K562 (cell line): ENCODE measurements around the gene PRELID1. TPM values are rescaled to one million over a fixed set of nuclear protein-coding genes. Genes with fewer than 3 reads are reported as not detected.

Experiments used
- ATAC-seq: fragments of 200-7000 bp; cut with Tn5 transposase; 3 replicates; pipeline ENCODE4 v1.9.1; 2020; ENCODE audit warnings: moderate library complexity
- BruUV-seq: library from RNA; stranded (reverse); fragments of 400-500 nt; replicated peaks from 2 replicates; lab custom pipeline; 2021; lab: Mats Ljungman, UMichigan
- CTCF ChIA-PET: fragments of 300-600 bp; formaldehyde crosslinking; extraction: SDS; loops from one replicate; lab custom pipeline; 2021; ENCODE audit warnings: low intra/inter-chr PET ratio; lab: Yijun Ruan, JAX
- POLR2A ChIA-PET: fragments of 300-600, 350-650 bp; sonication (Branson Sonifier 250); formaldehyde crosslinking; extraction: SDS; loops from one replicate; lab custom pipeline; 2021; ENCODE audit warnings: antibody characterized with exemption, inconsistent platforms; lab: Yijun Ruan, JAX
- DNase-seq, 4 experiments: peaks; one replicate each; pipeline versions ENCODE4 v3.0.0 to v3.0.0-alpha.2; 2011 to 2018; ENCODE audit warnings: low spot score in 3 of 4, mixed read lengths in 3 of 4; ENCODE audit errors: extremely low read depth in 1 of 4
- FAIRE-seq: peaks from 2 replicates; lab custom pipeline; 2011; peaks lifted over from hg19 to GRCh38; lab: Jason Lieb, UNC
- H2AFZ ChIP-seq: 2 replicates; pipeline ENCODE4 v1.6.0; 2011; ENCODE audit warnings: low read depth, low read length, control low read depth, inconsistent platforms
- H3K27ac ChIP-seq: fragments of 200-600 bp; 3 replicates; pipeline ENCODE4 v1.8.0; 2011; ENCODE audit warnings: low read depth, mild to moderate bottlenecking, control low read depth, inconsistent platforms, low read length, moderate library complexity, mixed read lengths; ENCODE audit errors: extremely low read depth
- H3K27me3 ChIP-seq, 2 experiments: fragments of 300-600 bp in 1 of 2; 2 replicates in 1 of 2; 3 replicates in 1 of 2; pipeline versions ENCODE4 v1.6.0 to v1.8.0; 2011; ENCODE audit warnings: inconsistent platforms in 2 of 2, low read length in 2 of 2, mild to moderate bottlenecking in 1 of 2, mixed read lengths in 1 of 2, moderate library complexity in 1 of 2; ENCODE audit not compliant: control insufficient read depth in 2 of 2, insufficient read depth in 2 of 2
- H3K36me3 ChIP-seq: fragments of 300-600 bp; 3 replicates; pipeline ENCODE4 v1.8.0; 2011; ENCODE audit warnings: mild to moderate bottlenecking, low read length, inconsistent platforms; ENCODE audit not compliant: control insufficient read depth, insufficient read depth
- H3K4me1 ChIP-seq, 2 experiments: fragments of 200-600 bp in 1 of 2; replicated peaks in 1 of 2; 2 replicates in 1 of 2; 3 replicates in 1 of 2; pipeline versions ENCODE4 v1.5.1 to v1.8.0; 2011; ENCODE audit warnings: inconsistent platforms in 2 of 2, low read length in 2 of 2, mild to moderate bottlenecking in 1 of 2, mixed read lengths in 1 of 2, moderate library complexity in 1 of 2; ENCODE audit not compliant: control insufficient read depth in 2 of 2, insufficient read depth in 2 of 2
- H3K4me2 ChIP-seq: 2 replicates; pipeline ENCODE4 v1.6.1; 2011; ENCODE audit warnings: low read length, control low read depth, inconsistent platforms, mixed read lengths; ENCODE audit not compliant: insufficient read depth
- H3K4me3 ChIP-seq: fragments of 200-600 bp; sonication (generic), shearing (Covaris generic); 2 replicates; pipeline ENCODE4 v1.5.1; 2016; ENCODE audit warnings: control low read depth, inconsistent platforms
- H3K79me2 ChIP-seq: fragments of 200-600 bp; 3 replicates; pipeline ENCODE4 v1.8.0; 2011; ENCODE audit warnings: low read length, inconsistent platforms; ENCODE audit not compliant: control insufficient read depth, insufficient read depth
- H3K9ac ChIP-seq, 2 experiments: 2 replicates each; pipeline versions ENCODE4 v1.6.0 to v1.6.1; 2011; ENCODE audit warnings: low read depth in 2 of 2, low read length in 2 of 2, control low read depth in 1 of 2, inconsistent platforms in 1 of 2, mild to moderate bottlenecking in 1 of 2, mixed read lengths in 1 of 2; ENCODE audit not compliant: insufficient read depth in 1 of 2
- H3K9me1 ChIP-seq: one replicate; pipeline ENCODE4 v1.6.0; 2011; ENCODE audit warnings: inconsistent platforms, mild to moderate bottlenecking, low read length, moderate library complexity; ENCODE audit not compliant: control insufficient read depth, insufficient read depth
- H3K9me3 ChIP-seq: replicated peaks from 2 replicates; pipeline ENCODE4 v1.5.1; 2011; ENCODE audit warnings: low read depth, low read length, inconsistent platforms; ENCODE audit not compliant: control insufficient read depth, insufficient read depth
- H4K20me1 ChIP-seq: replicated peaks from 2 replicates; pipeline ENCODE4 v1.6.1; 2011; ENCODE audit warnings: low read length, inconsistent platforms, mixed read lengths; ENCODE audit not compliant: control insufficient read depth, insufficient read depth
- ILK ChIP-seq: fragments of 450-650 bp; IDR thresholded peaks from 2 replicates; pipeline ENCODE4 v1.6.1; 2016; ENCODE audit warnings: missing genetic modification characterization, low read depth, mild to moderate bottlenecking, missing compliant biosample characterization, moderate library complexity, borderline replicate concordance
- JUND ChIP-seq, 2 experiments: IDR thresholded peaks; 2 replicates in 1 of 2; 3 replicates in 1 of 2; pipeline ENCODE4 v1.6.1; 2011; ENCODE audit warnings: borderline replicate concordance in 2 of 2, low read depth in 2 of 2, low read length in 2 of 2, improper control_type of control experiment in 1 of 2, missing biosample characterization in 1 of 2, missing genetic modification characterization in 1 of 2, missing genetic modification reagents in 1 of 2
- STAT6 ChIP-seq: sonication (generic); formaldehyde crosslinking; IDR thresholded peaks from 2 replicates; pipeline ENCODE4 v1.8.1; 2023; ENCODE audit warnings: mild to moderate bottlenecking, missing genetic modification reagents
- TAF9B ChIP-seq: fragments of 450-650 bp; IDR thresholded peaks from 2 replicates; pipeline ENCODE4 v1.6.1; 2018; ENCODE audit warnings: mild to moderate bottlenecking; ENCODE audit not compliant: partially characterized antibody
- ZNF165 ChIP-seq: fragments of 250-450 bp; sonication (Bioruptor Pico); IDR thresholded peaks from 2 replicates; pipeline ENCODE4 v1.4.0; 2020; ENCODE audit warnings: borderline replicate concordance
- ZNF408 ChIP-seq: fragments of 250-450 bp; sonication (Bioruptor Pico); IDR thresholded peaks from 2 replicates; pipeline ENCODE4 v1.4.0; 2020; ENCODE audit warnings: low read depth, mild to moderate bottlenecking, moderate library complexity
- WGBS: fragments of 100-300 bp; shearing (Covaris generic); methylation state at CpG from one replicate; pipeline ENCODE4 v1.1.6; 2016; ENCODE audit warnings: low coverage, mixed read lengths; ENCODE audit not compliant: insufficient coverage; ENCODE audit errors: missing lambda C conversion rate; 5-methylcytosine and 5-hydroxymethylcytosine counted together
- in situ Hi-C: fragments of 300-500 bp; cut with MboI; formaldehyde crosslinking; loops from 4 replicates; pipeline ENCODE4 v1.15.0; 2018; ENCODE audit warnings: inconsistent platforms, mixed read lengths
- intact Hi-C: fragments of 100-400 bp; cut with micrococcal nuclease; formaldehyde crosslinking; loops from 2 replicates; pipeline ENCODE4 v1.14.2; 2022
- polyA plus RNA-seq, 8 experiments: library from polyadenylated mRNA; depleted of rRNA in 4 of 8; stranded (reverse) in 5 of 8; unstranded in 3 of 8; fragments of >200 nt; fragmentation: Nextera tagmentation in 2 of 8; fragmentation: Illumina TruSeq in 1 of 8; extraction: Ambion mirVana in 2 of 8; extraction: Trizol in 1 of 8; gene quantifications; 2 replicates each; pipeline versions ENCODE4 v1.2.1 to v1.2.3, GENCODE V29; 2011 to 2014; ENCODE audit warnings: inconsistent platforms in 1 of 8, missing spikeins in 1 of 8
- total RNA-seq, 7 experiments: library from RNA; depleted of rRNA in 6 of 7; stranded (reverse); fragments of >200 nt in 6 of 7; fragmentation: Illumina TruSeq in 2 of 7; extraction: Trizol in 2 of 7; gene quantifications; 2 replicates each; pipeline versions ENCODE4 v1.2.1 to v1.2.3, GENCODE V29; 2011 to 2021; ENCODE audit warnings: low replicate concordance in 1 of 7
- TF ChIP-seq, protein P1 (sequence below): fragments of 450-650 bp; IDR thresholded peaks from 2 replicates; pipeline ENCODE4 v1.6.1; 2016; ENCODE audit warnings: mild to moderate bottlenecking, moderate library complexity

PRELID1 gene
- total and polyA plus RNA-seq, 9 of the 15 experiments (the other 6 are each of a cell fraction or from before 2014, with no cell fraction given): 40.1 to 484 (median 340) TPM

- BruUV-seq: no TSS peak
- FAIRE-seq (no peak), ATAC-seq (no peak), DNase-seq (no peak)
- Histone ChIP-seq H3K79me2 (peaks cover 75% of the 10 kb centered on the region), H3K36me3 (peaks cover 68% of the 10 kb centered on the region), H4K20me1 (no peaks in the 10 kb centered on the region), H3K4me3 (no peak overlapping the region), H3K9ac (no peak overlapping the region), H3K9me3 (no peaks in the 10 kb centered on the region), H3K27me3 (no peaks in the 10 kb centered on the region), H3K4me2 (no peak overlapping the region), H3K9me1 (no peaks in the 10 kb centered on the region), H3K4me1 (peaks cover 9 to 10% of the 10 kb centered on the region in 2 experiments; a peak in 4 of 5 replicates), H2AFZ (no peak overlapping the region), H3K27ac (no peak overlapping the region)
- CTCF ChIA-PET: no interaction called here
- intact Hi-C loops: no loop called here
- in situ Hi-C loops: no loop called here
- POLR2A ChIA-PET: interaction anchor here (0.6 to 1.1 kb wide), 2 partner anchors 12 to 151 kb away, joined by 3 to 5 read pairs; no protein-coding TSS in a partner anchor
- 83% methylated on average over 4 of the region's 6 CpGs for WGBS
- TF ChIP-seq ILK (tag) (no peak), STAT6 (CRISPR knock-in tag) (no peak), ZNF165 (CRISPR knock-in tag) (no peak), TAF9B (no peak), ZNF408 (CRISPR knock-in tag) (no peak), JUND (IDR thresholded peaks at IDR 0.05; ENCODE audit: borderline replicate concordance, low read depth, low read length) (no peak), JUND (tag; IDR thresholded peaks at IDR 0.05; ENCODE audit: borderline replicate concordance, low read depth, low read length) (no peak)
- TF ChIP-seq, protein P1, sequence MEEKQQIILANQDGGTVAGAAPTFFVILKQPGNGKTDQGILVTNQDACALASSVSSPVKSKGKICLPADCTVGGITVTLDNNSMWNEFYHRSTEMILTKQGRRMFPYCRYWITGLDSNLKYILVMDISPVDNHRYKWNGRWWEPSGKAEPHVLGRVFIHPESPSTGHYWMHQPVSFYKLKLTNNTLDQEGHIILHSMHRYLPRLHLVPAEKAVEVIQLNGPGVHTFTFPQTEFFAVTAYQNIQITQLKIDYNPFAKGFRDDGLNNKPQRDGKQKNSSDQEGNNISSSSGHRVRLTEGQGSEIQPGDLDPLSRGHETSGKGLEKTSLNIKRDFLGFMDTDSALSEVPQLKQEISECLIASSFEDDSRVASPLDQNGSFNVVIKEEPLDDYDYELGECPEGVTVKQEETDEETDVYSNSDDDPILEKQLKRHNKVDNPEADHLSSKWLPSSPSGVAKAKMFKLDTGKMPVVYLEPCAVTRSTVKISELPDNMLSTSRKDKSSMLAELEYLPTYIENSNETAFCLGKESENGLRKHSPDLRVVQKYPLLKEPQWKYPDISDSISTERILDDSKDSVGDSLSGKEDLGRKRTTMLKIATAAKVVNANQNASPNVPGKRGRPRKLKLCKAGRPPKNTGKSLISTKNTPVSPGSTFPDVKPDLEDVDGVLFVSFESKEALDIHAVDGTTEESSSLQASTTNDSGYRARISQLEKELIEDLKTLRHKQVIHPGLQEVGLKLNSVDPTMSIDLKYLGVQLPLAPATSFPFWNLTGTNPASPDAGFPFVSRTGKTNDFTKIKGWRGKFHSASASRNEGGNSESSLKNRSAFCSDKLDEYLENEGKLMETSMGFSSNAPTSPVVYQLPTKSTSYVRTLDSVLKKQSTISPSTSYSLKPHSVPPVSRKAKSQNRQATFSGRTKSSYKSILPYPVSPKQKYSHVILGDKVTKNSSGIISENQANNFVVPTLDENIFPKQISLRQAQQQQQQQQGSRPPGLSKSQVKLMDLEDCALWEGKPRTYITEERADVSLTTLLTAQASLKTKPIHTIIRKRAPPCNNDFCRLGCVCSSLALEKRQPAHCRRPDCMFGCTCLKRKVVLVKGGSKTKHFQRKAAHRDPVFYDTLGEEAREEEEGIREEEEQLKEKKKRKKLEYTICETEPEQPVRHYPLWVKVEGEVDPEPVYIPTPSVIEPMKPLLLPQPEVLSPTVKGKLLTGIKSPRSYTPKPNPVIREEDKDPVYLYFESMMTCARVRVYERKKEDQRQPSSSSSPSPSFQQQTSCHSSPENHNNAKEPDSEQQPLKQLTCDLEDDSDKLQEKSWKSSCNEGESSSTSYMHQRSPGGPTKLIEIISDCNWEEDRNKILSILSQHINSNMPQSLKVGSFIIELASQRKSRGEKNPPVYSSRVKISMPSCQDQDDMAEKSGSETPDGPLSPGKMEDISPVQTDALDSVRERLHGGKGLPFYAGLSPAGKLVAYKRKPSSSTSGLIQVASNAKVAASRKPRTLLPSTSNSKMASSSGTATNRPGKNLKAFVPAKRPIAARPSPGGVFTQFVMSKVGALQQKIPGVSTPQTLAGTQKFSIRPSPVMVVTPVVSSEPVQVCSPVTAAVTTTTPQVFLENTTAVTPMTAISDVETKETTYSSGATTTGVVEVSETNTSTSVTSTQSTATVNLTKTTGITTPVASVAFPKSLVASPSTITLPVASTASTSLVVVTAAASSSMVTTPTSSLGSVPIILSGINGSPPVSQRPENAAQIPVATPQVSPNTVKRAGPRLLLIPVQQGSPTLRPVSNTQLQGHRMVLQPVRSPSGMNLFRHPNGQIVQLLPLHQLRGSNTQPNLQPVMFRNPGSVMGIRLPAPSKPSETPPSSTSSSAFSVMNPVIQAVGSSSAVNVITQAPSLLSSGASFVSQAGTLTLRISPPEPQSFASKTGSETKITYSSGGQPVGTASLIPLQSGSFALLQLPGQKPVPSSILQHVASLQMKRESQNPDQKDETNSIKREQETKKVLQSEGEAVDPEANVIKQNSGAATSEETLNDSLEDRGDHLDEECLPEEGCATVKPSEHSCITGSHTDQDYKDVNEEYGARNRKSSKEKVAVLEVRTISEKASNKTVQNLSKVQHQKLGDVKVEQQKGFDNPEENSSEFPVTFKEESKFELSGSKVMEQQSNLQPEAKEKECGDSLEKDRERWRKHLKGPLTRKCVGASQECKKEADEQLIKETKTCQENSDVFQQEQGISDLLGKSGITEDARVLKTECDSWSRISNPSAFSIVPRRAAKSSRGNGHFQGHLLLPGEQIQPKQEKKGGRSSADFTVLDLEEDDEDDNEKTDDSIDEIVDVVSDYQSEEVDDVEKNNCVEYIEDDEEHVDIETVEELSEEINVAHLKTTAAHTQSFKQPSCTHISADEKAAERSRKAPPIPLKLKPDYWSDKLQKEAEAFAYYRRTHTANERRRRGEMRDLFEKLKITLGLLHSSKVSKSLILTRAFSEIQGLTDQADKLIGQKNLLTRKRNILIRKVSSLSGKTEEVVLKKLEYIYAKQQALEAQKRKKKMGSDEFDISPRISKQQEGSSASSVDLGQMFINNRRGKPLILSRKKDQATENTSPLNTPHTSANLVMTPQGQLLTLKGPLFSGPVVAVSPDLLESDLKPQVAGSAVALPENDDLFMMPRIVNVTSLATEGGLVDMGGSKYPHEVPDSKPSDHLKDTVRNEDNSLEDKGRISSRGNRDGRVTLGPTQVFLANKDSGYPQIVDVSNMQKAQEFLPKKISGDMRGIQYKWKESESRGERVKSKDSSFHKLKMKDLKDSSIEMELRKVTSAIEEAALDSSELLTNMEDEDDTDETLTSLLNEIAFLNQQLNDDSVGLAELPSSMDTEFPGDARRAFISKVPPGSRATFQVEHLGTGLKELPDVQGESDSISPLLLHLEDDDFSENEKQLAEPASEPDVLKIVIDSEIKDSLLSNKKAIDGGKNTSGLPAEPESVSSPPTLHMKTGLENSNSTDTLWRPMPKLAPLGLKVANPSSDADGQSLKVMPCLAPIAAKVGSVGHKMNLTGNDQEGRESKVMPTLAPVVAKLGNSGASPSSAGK: no peak
Observed at GRCh38 chr5:177344891-177345290, 41.3 kb downstream of the PRELID1 start.
